HepG2 (cell line): ENCODE measurements around the gene SCN2A. TPM values are rescaled to one million over a fixed set of nuclear protein-coding genes. Genes with fewer than 3 reads are reported as not detected.
A peak's percentile ranks its signal among the peaks of the same experiment; 100 is the strongest.

Experiments
- AGO2 ChIP-seq: fragments of 200-400 bp; formaldehyde crosslinking; optimal IDR thresholded peaks from 2 replicates; pipeline ENCODE3; 2017; ENCODE audit warnings: mild to moderate bottlenecking, low read depth, low read length, moderate library complexity
- FOSL2 ChIP-seq: sonication (generic); formaldehyde crosslinking; IDR thresholded peaks from 2 replicates; pipeline ENCODE4 v1.4.0; 2020; ENCODE audit warnings: missing genetic modification reagents
- HHEX ChIP-seq: IDR thresholded peaks from 2 replicates; pipeline ENCODE4 v1.6.1; 2016; ENCODE audit warnings: control low read depth
- HOXA3 ChIP-seq: sonication (generic); formaldehyde crosslinking; IDR thresholded peaks from 2 replicates; pipeline ENCODE4 v1.5.0; 2020; ENCODE audit warnings: missing genetic modification reagents
- NR3C1 ChIP-seq: sonication (generic); formaldehyde crosslinking; IDR thresholded peaks from 2 replicates; pipeline ENCODE4 v1.4.0; 2020; ENCODE audit warnings: missing genetic modification reagents
- PPARG ChIP-seq: conservative IDR thresholded peaks from 2 replicates; pipeline ENCODE4 v1.6.1; 2016; ENCODE audit warnings: missing biosample characterization, missing genetic modification reagents
- RELA ChIP-seq: sonication (generic); formaldehyde crosslinking; IDR thresholded peaks from 2 replicates; pipeline ENCODE4 v1.4.0; 2020; ENCODE audit warnings: missing genetic modification reagents
- RFXAP ChIP-seq: sonication (generic); formaldehyde crosslinking; IDR thresholded peaks from 2 replicates; pipeline ENCODE4 v1.4.0; 2020; ENCODE audit warnings: missing genetic modification reagents, borderline replicate concordance
- SMARCC2 ChIP-seq: fragments of 450-650 bp; IDR thresholded peaks from 2 replicates; pipeline ENCODE4 v1.6.1; 2017; ENCODE audit warnings: antibody characterized with exemption, mild to moderate bottlenecking
- ZNF124 ChIP-seq: sonication (generic); formaldehyde crosslinking; IDR thresholded peaks from 2 replicates; pipeline ENCODE4 v1.4.0; 2020; ENCODE audit warnings: missing genetic modification reagents
- ZNF550 ChIP-seq: sonication (generic); formaldehyde crosslinking; IDR thresholded peaks from 2 replicates; pipeline ENCODE4 v1.4.0; 2020; ENCODE audit warnings: mild to moderate bottlenecking, missing genetic modification reagents, borderline replicate concordance
- ZNF558 ChIP-seq: sonication (generic); formaldehyde crosslinking; IDR thresholded peaks from 2 replicates; pipeline ENCODE4 v1.9.0; 2022; ENCODE audit warnings: mild to moderate bottlenecking, missing genetic modification reagents, borderline replicate concordance
- ZNF567 ChIP-seq: sonication (generic); formaldehyde crosslinking; IDR thresholded peaks from 2 replicates; pipeline ENCODE4 v1.8.1; 2023; ENCODE audit warnings: mild to moderate bottlenecking, missing genetic modification reagents, borderline replicate concordance
- ZNF598 ChIP-seq: sonication (generic); formaldehyde crosslinking; IDR thresholded peaks from 2 replicates; pipeline ENCODE4 v1.5.1; 2020; ENCODE audit warnings: mild to moderate bottlenecking, missing genetic modification reagents, borderline replicate concordance
- polyA plus RNA-seq, 8 experiments: library from polyadenylated mRNA; depleted of rRNA in 3 of 8; stranded (reverse) in 7 of 8; unstranded in 1 of 8; fragments of >200 nt; fragmentation: Illumina TruSeq in 4 of 8; extraction: Trizol in 4 of 8; gene quantifications; 2 replicates each; pipeline versions ENCODE4 v1.2.1 to v1.2.3, GENCODE V29; 2011 to 2016; ENCODE audit warnings: low read depth in 4 of 8, missing spikeins in 1 of 8, mixed read lengths in 1 of 8; ENCODE audit not compliant: insufficient read depth in 1 of 8
- total RNA-seq, 5 experiments: library from RNA; depleted of rRNA; stranded (reverse); fragments of >200 nt; fragmentation: Illumina TruSeq; extraction: Trizol; gene quantifications; 2 replicates each; pipeline ENCODE4 v1.2.3, GENCODE V29; 2016; ENCODE audit warnings: low read depth in 1 of 5
- TF ChIP-seq, protein P1 (sequence below): sonication (generic); formaldehyde crosslinking; IDR thresholded peaks from 2 replicates; pipeline ENCODE4 v1.5.1; 2020; ENCODE audit warnings: missing genetic modification reagents, mild to moderate bottlenecking, borderline replicate concordance
- TF ChIP-seq, protein P2 (sequence below): sonication (generic); formaldehyde crosslinking; IDR thresholded peaks from 2 replicates; pipeline ENCODE4 v1.4.0; 2020; ENCODE audit warnings: missing genetic modification reagents
- TF ChIP-seq, protein P3 (sequence below): sonication (generic); formaldehyde crosslinking; IDR thresholded peaks from 2 replicates; pipeline ENCODE4 v1.5.0; 2020; ENCODE audit warnings: missing genetic modification reagents
- TF ChIP-seq, protein P4 (sequence below), 2 experiments: sonication (generic) in 1 of 2; formaldehyde crosslinking in 1 of 2; IDR thresholded peaks; 2 replicates each; pipeline versions ENCODE4 v1.4.0 to v1.6.1; 2016 to 2020; ENCODE audit warnings: borderline replicate concordance in 1 of 2, low read depth in 1 of 2, mild to moderate bottlenecking in 1 of 2, missing genetic modification reagents in 1 of 2
- TF ChIP-seq, protein P5 (sequence below): sonication (generic); formaldehyde crosslinking; IDR thresholded peaks from 2 replicates; pipeline ENCODE4 v1.5.0; 2020; ENCODE audit warnings: mild to moderate bottlenecking, missing genetic modification reagents, moderate library complexity

Gene SCN2A
- total and polyA plus RNA-seq, 2 of the 13 experiments (the other 11 are each of a cell fraction or from before 2014, with no cell fraction given): 0.20 to 0.30 TPM

DNA sequence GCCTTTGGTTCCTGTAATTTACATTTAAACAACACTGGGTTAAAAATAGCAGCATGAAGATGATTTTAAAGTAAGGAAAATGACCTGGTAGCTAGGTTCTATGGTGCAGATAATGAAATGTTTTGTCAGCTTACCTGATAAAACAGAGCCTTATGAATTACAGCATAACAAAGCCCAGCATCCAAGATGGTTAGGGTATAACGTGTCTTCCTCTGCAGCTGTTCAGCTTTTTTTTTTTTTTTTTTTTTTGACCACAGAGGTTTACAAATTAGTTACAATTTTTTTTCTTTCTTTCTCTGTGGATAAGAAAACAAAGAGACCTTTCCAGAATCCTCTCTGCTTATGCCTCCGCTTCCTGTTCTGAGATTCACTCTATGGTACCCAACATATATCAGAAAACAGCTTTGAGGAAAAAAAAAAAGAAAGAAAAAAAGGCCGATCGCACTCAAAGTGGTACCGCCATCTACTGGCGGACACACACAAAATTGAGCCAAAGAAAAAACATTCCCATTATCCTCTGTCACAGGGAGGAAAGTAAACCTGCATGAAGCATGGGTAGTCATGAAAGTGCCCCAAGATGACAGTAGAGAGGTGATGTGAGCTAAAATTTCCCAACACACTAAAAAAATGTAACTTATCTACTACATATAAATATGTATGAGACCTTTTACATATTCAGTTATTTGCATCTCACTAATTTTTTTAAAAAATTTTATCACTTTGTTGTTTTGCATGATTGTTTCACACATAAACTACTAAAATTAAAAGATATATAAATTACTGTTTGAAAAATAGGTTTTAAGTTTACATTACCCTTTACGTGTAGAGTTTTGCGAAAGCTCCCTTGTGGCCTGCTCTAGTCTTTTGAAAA, 35.3 kb upstream of the SCN2A start, which contains the start of gene SCN3A (continued):
- TF ChIP-seq, protein P1, sequence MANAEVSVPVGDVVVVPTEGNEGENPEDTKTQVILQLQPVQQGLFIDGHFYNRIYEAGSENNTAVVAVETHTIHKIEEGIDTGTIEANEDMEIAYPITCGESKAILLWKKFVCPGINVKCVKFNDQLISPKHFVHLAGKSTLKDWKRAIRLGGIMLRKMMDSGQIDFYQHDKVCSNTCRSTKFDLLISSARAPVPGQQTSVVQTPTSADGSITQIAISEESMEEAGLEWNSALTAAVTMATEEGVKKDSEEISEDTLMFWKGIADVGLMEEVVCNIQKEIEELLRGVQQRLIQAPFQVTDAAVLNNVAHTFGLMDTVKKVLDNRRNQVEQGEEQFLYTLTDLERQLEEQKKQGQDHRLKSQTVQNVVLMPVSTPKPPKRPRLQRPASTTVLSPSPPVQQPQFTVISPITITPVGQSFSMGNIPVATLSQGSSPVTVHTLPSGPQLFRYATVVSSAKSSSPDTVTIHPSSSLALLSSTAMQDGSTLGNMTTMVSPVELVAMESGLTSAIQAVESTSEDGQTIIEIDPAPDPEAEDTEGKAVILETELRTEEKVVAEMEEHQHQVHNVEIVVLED (CRISPR knock-in tag): no peak
- TF ChIP-seq ZNF558 (CRISPR knock-in tag): no peak
- TF ChIP-seq ZNF550 (CRISPR knock-in tag): no peak
- 0 out of 2 replicates have a peak, but pooled peaks have one; percentile 30 for TF ChIP-seq PPARG (CRISPR knock-in tag)
- TF ChIP-seq RFXAP (CRISPR knock-in tag): no peak
- TF ChIP-seq, protein P2, sequence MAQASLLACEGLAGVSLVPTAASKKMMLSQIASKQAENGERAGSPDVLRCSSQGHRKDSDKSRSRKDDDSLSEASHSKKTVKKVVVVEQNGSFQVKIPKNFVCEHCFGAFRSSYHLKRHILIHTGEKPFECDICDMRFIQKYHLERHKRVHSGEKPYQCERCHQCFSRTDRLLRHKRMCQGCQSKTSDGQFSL (CRISPR knock-in tag): no peak
- TF ChIP-seq AGO2: no peak
- TF ChIP-seq, protein P3, sequence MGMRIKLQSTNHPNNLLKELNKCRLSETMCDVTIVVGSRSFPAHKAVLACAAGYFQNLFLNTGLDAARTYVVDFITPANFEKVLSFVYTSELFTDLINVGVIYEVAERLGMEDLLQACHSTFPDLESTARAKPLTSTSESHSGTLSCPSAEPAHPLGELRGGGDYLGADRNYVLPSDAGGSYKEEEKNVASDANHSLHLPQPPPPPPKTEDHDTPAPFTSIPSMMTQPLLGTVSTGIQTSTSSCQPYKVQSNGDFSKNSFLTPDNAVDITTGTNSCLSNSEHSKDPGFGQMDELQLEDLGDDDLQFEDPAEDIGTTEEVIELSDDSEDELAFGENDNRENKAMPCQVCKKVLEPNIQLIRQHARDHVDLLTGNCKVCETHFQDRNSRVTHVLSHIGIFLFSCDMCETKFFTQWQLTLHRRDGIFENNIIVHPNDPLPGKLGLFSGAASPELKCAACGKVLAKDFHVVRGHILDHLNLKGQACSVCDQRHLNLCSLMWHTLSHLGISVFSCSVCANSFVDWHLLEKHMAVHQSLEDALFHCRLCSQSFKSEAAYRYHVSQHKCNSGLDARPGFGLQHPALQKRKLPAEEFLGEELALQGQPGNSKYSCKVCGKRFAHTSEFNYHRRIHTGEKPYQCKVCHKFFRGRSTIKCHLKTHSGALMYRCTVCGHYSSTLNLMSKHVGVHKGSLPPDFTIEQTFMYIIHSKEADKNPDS (CRISPR knock-in tag): no peak
- no peak for TF ChIP-seq NR3C1 (CRISPR knock-in tag)
- TF ChIP-seq RELA (CRISPR knock-in tag): no peak
- TF ChIP-seq ZNF598 (CRISPR knock-in tag): no peak
- TF ChIP-seq, protein P4, sequence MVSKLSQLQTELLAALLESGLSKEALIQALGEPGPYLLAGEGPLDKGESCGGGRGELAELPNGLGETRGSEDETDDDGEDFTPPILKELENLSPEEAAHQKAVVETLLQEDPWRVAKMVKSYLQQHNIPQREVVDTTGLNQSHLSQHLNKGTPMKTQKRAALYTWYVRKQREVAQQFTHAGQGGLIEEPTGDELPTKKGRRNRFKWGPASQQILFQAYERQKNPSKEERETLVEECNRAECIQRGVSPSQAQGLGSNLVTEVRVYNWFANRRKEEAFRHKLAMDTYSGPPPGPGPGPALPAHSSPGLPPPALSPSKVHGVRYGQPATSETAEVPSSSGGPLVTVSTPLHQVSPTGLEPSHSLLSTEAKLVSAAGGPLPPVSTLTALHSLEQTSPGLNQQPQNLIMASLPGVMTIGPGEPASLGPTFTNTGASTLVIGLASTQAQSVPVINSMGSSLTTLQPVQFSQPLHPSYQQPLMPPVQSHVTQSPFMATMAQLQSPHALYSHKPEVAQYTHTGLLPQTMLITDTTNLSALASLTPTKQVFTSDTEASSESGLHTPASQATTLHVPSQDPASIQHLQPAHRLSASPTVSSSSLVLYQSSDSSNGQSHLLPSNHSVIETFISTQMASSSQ (IDR thresholded peaks at IDR 0.05; ENCODE audit: low read depth): no peak
- TF ChIP-seq, protein P4 (CRISPR knock-in tag; IDR thresholded peaks at IDR 0.05; ENCODE audit: borderline replicate concordance): no peak
- no peak for TF ChIP-seq SMARCC2
- TF ChIP-seq FOSL2 (CRISPR knock-in tag): no peak
- TF ChIP-seq HHEX (CRISPR knock-in tag): no peak
- TF ChIP-seq HOXA3 (CRISPR knock-in tag): no peak
- 0 out of 2 replicates have a peak, but pooled peaks have one; percentile 67 for TF ChIP-seq ZNF124 (CRISPR knock-in tag)
- no peak for TF ChIP-seq ZNF567 (CRISPR knock-in tag)
- TF ChIP-seq, protein P5, sequence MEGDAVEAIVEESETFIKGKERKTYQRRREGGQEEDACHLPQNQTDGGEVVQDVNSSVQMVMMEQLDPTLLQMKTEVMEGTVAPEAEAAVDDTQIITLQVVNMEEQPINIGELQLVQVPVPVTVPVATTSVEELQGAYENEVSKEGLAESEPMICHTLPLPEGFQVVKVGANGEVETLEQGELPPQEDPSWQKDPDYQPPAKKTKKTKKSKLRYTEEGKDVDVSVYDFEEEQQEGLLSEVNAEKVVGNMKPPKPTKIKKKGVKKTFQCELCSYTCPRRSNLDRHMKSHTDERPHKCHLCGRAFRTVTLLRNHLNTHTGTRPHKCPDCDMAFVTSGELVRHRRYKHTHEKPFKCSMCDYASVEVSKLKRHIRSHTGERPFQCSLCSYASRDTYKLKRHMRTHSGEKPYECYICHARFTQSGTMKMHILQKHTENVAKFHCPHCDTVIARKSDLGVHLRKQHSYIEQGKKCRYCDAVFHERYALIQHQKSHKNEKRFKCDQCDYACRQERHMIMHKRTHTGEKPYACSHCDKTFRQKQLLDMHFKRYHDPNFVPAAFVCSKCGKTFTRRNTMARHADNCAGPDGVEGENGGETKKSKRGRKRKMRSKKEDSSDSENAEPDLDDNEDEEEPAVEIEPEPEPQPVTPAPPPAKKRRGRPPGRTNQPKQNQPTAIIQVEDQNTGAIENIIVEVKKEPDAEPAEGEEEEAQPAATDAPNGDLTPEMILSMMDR (CRISPR knock-in tag): peak; percentile 85
